ENCODE measurements around the gene PADI3. TPM values are rescaled to one million over a fixed set of nuclear protein-coding genes. Genes with fewer than 3 reads are reported as not detected.
A peak's percentile ranks its signal among the peaks of the same experiment; 100 is the strongest.

Gene PADI3
- polyA plus RNA-seq, 2 of the 4 experiments (the other 2 are of a cell fraction): 0.99 to 2.4 TPM

DNA sequence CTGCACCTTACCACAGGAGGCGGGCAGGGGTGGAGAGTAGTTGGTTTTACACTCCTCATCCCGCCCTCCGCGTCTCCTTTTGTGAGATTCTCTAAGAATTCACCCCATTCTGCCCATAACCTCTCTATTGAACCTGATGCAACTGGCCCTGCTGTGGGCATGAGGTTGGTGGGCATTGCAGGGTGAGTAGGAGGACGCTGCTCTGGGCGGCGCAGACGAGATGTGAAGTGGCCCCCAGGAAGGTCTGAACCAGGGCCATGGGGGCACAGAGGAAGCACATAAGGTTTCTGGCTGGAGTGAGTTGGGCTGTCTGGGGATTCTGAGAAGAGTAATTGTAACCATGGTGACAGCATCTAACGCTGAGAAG is 35.1 kb upstream of the PADI3 start:
- ChIA-PET CTCF (interaction anchor here (1.3 to 5.0 kb wide), 2 partner anchors 23 to 88 kb away, joined by 5 to 18 read pairs; no protein-coding TSS in a partner anchor), POLR2A (no interaction called here)
- WGBS (ENCODE audit: missing lambda C conversion rate): 80% methylated on average over 9 of the region's 9 CpGs
- H3K4me3 ChIP-seq: no peak overlapping the region
- no peak for FAIRE-seq
- H3K27ac ChIP-seq: peak overlapping the region in 1 of 2 experiments; percentile 81; a peak in 3 of 6 replicates
- peaks cover 40% of the 10 kb centered on the region for H3K4me1 ChIP-seq
- no peak overlapping the region for H3K4me2 ChIP-seq
- no peak for ATAC-seq
- no peak for TF ChIP-seq TFCP2L1 (CRISPR knock-in tag; IDR thresholded peaks at IDR 0.05)
- TF ChIP-seq CBX8 (IDR thresholded peaks at IDR 0.05): no peak
- TF ChIP-seq, protein P1, sequence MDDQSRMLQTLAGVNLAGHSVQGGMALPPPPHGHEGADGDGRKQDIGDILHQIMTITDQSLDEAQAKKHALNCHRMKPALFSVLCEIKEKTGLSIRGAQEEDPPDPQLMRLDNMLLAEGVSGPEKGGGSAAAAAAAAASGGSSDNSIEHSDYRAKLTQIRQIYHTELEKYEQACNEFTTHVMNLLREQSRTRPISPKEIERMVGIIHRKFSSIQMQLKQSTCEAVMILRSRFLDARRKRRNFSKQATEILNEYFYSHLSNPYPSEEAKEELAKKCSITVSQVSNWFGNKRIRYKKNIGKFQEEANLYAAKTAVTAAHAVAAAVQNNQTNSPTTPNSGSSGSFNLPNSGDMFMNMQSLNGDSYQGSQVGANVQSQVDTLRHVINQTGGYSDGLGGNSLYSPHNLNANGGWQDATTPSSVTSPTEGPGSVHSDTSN (IDR thresholded peaks at IDR 0.05): no peak
- TF ChIP-seq, protein P2, sequence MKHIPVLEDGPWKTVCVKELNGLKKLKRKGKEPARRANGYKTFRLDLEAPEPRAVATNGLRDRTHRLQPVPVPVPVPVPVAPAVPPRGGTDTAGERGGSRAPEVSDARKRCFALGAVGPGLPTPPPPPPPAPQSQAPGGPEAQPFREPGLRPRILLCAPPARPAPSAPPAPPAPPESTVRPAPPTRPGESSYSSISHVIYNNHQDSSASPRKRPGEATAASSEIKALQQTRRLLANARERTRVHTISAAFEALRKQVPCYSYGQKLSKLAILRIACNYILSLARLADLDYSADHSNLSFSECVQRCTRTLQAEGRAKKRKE (CRISPR knock-in tag; IDR thresholded peaks at IDR 0.05; ENCODE audit: low read depth): no peak
- no peak for TF ChIP-seq HOXA7 (CRISPR knock-in tag; IDR thresholded peaks at IDR 0.05)
- TF ChIP-seq NFE2L2 (conservative IDR thresholded peaks at IDR 0.05; ENCODE audit: low read length): no peak
- no peak for TF ChIP-seq BHLHE40 (IDR thresholded peaks at IDR 0.05; ENCODE audit: low read depth, low read length)
- no peak for TF ChIP-seq HDAC2 (IDR thresholded peaks at IDR 0.05)
- no peak for TF ChIP-seq EHF (CRISPR knock-in tag; IDR thresholded peaks at IDR 0.05)
- TF ChIP-seq JUNB (IDR thresholded peaks at IDR 0.05): no peak
- no peak for TF ChIP-seq MAZ (IDR thresholded peaks at IDR 0.05; ENCODE audit: borderline replicate concordance, low read depth, low read length)
- TF ChIP-seq POLR2A (IDR thresholded peaks at IDR 0.05; ENCODE audit: low read length): no peak
- no peak for TF ChIP-seq FOXS1 (CRISPR knock-in tag; IDR thresholded peaks at IDR 0.05)
- no peak for TF ChIP-seq EHMT2 (IDR thresholded peaks at IDR 0.05; ENCODE audit: low read depth)
- no peak for TF ChIP-seq RNF2 (IDR thresholded peaks at IDR 0.05; ENCODE audit: borderline replicate concordance, low read depth)
- TF ChIP-seq PHF8 (IDR thresholded peaks at IDR 0.05; ENCODE audit: borderline replicate concordance, low read depth): no peak
- TF ChIP-seq ESRRA (IDR thresholded peaks at IDR 0.05; ENCODE audit: borderline replicate concordance, low read length): no peak
- TF ChIP-seq FOSL2 (IDR thresholded peaks at IDR 0.05): no peak
- TF ChIP-seq FOSL2 (CRISPR knock-in tag; IDR thresholded peaks at IDR 0.05): no peak
- no peak for TF ChIP-seq EP300 (IDR thresholded peaks at IDR 0.05)
- H3K9me3 ChIP-seq: no peaks in the 10 kb centered on the region
- no peak for DNase-seq (ENCODE audit: low read depth in 1 of 2, low spot score in 1 of 2)

DNA sequence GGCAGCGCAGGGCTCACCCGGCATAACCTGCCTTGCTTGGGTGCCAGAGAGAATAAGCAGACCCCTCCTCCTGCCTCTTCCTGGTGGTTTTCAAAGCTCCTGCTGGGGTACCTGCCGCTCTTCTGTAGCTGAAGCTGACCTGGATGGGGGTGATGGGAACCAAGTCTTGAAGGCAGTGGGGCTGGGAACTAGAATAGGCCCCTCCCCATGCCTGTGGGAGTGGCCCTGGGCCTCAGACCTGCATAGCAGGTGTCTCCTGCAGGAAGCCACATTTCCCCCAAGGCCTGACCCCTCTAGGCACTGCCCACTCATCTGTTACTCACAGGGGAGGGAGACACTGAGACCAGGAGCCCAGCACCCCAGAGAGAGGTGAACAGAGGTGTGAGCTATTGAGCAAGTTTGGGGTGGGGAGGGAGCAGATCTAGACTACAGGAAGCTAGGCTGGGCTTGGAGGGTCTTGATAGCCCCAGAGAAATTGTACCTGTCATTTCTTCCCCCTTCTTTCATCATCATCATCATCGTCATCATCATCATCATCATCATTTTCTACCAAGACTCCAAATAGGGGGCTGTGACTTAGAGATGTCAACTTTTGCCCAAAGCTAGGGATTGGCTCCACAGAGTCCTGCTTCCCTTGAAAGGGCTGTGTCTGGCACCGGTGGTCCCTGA is 33.9 kb upstream of the PADI3 start:
- TF ChIP-seq ZSCAN20 (CRISPR knock-in tag; IDR thresholded peaks at IDR 0.05) (no peak), HOXB5 (CRISPR knock-in tag; IDR thresholded peaks at IDR 0.05) (no peak), TFCP2L1 (CRISPR knock-in tag; IDR thresholded peaks at IDR 0.05) (no peak)
- TF ChIP-seq, protein P3, sequence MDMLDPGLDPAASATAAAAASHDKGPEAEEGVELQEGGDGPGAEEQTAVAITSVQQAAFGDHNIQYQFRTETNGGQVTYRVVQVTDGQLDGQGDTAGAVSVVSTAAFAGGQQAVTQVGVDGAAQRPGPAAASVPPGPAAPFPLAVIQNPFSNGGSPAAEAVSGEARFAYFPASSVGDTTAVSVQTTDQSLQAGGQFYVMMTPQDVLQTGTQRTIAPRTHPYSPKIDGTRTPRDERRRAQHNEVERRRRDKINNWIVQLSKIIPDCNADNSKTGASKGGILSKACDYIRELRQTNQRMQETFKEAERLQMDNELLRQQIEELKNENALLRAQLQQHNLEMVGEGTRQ (IDR thresholded peaks at IDR 0.05): no peak
- 100% methylated on average over 2 of the region's 5 CpGs for WGBS (ENCODE audit: missing lambda C conversion rate)
- H3K4me1 ChIP-seq: peaks cover 33% of the 10 kb centered on the region
- no peaks in the 10 kb centered on the region for H3K9me3 ChIP-seq
- 0 out of 3 replicates have a peak overlapping the region, but pooled peaks have one; percentile 14 for H3K4me2 ChIP-seq
- no peak for DNase-seq (ENCODE audit: low read depth in 1 of 2, low spot score in 1 of 2)
- no peak for ATAC-seq
- CTCF ChIA-PET: interaction anchor here (1.1 to 5.0 kb wide), 3 partner anchors 8 to 89 kb away, joined by 3 to 18 read pairs (median 4); no protein-coding TSS in a partner anchor
- FAIRE-seq: no peak
- no peak overlapping the region for H3K4me3 ChIP-seq
- POLR2A ChIA-PET: no interaction called here
- peak overlapping the region; percentile 22 to 81; a peak in 5 of 6 replicates for H3K27ac ChIP-seq

DNA sequence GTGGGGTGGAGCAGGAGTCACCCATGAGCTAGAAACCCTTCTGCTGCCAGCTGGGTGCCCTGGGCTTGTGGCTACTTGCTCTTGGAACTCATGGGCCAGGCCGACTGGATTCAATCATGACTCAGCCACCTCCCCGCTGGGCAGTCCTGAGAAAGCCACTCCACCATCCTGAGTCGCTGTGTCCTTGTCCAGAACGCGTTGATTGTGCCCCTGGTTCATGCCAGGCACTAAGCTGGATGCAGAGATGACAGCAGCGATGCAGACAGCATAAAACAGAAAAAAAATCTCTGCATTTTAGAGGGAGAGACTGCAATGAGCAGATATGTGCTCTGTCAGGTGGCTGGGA is 33.4 kb upstream of the PADI3 start:
- Histone ChIP-seq H3K4me2 (0 out of 3 replicates have a peak overlapping the region, but pooled peaks have one; percentile 14), H3K9me3 (no peaks in the 10 kb centered on the region), H3K27ac (peak overlapping the region; percentile 22 to 81; a peak in 5 of 6 replicates), H3K4me3 (no peak overlapping the region), H3K4me1 (peaks cover 28% of the 10 kb centered on the region)
- TF ChIP-seq TP53 (CRISPR knock-in tag; IDR thresholded peaks at IDR 0.05): no peak
- TF ChIP-seq HEYL (CRISPR knock-in tag; IDR thresholded peaks at IDR 0.05): no peak
- TF ChIP-seq RARB (CRISPR knock-in tag; IDR thresholded peaks at IDR 0.05): no peak
- TF ChIP-seq JUN (IDR thresholded peaks at IDR 0.05): no peak
- TF ChIP-seq FOSB (CRISPR knock-in tag; IDR thresholded peaks at IDR 0.05): no peak
- TF ChIP-seq ZC3H11A (IDR thresholded peaks at IDR 0.05): no peak
- TF ChIP-seq BHLHE40 (IDR thresholded peaks at IDR 0.05; ENCODE audit: low read depth, low read length): no peak
- no peak for TF ChIP-seq JUNB (IDR thresholded peaks at IDR 0.05)
- no peak for TF ChIP-seq ZFP36 (IDR thresholded peaks at IDR 0.05; ENCODE audit: borderline replicate concordance, partially characterized antibody)
- no peak for TF ChIP-seq CHD4 (IDR thresholded peaks at IDR 0.05; ENCODE audit: borderline replicate concordance)
- TF ChIP-seq, protein P1 (IDR thresholded peaks at IDR 0.05): no peak
- no peak for TF ChIP-seq MAZ (IDR thresholded peaks at IDR 0.05; ENCODE audit: borderline replicate concordance, low read depth, low read length)
- DNase-seq (ENCODE audit: low read depth in 1 of 2, low spot score in 1 of 2) (no peak), FAIRE-seq (no peak), ATAC-seq (peak in 1 of 2 experiments; percentile 56; a peak in 2 of 6 replicates)
- POLR2A ChIA-PET: no interaction called here
- CTCF ChIA-PET: interaction anchor here (0.9 to 5.0 kb wide), 4 partner anchors 8 to 91 kb away, joined by 3 to 18 read pairs (median 4); no protein-coding TSS in a partner anchor
- WGBS (ENCODE audit: missing lambda C conversion rate): 70% methylated on average over 4 of the region's 6 CpGs

All from A549 (cell line).